22Rv1 (cell line): Measurements from ENCODE around the gene ACADL.

Source experiments
- CTCF ChIP-seq: fragments of 450-650 bp; IDR thresholded peaks from 2 replicates; pipeline ENCODE4 v1.5.1; 2017; ENCODE audit warnings: mild to moderate bottlenecking
- ZFX ChIP-seq: fragments of 450-650 bp; IDR thresholded peaks from 2 replicates; pipeline ENCODE4 v1.6.1; 2017; ENCODE audit warnings: antibody characterized with exemption, borderline replicate concordance

DNA sequence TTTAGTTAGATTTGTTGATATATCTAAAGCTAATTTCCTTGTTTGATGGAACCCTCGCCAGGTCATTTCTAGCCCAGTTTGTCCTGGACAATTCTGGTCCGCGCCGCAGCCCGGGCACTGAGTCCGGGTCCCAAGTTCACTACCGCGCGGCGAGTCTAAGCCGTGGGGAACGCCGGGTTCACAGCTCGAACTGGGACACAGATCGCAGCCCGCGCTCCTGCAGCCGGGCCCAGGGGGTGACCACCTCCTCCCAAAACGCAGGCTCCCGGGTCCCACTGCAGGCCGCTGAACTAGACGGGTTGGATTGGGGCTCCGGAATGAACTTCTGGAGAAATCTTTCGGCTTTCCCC, 681 bp downstream of the ACADL start:
- TF ChIP-seq CTCF = no peak
- TF ChIP-seq ZFX = no peak
